Stomach (tissue), 4 donors: ENCODE measurements around the gene TSGA10.
"Not testable (repeated sequence)": the region's sequence is repeated elsewhere in the genome, so short reads cannot be mapped to it uniquely, and the experiment has no call there.

ENCODE experiments used
- CTCF ChIP-seq, 7 experiments: fragments of 450-650 bp in 4 of 7; fragments of 200-600 bp in 3 of 7; sonication (generic) in 3 of 7; IDR thresholded peaks; one replicate each; pipeline ENCODE4 v1.5.1; 2016 to 2019; ENCODE audit warnings: antibody characterized with exemption in 7 of 7, control low read depth in 2 of 7, mild to moderate bottlenecking in 1 of 7
- EP300 ChIP-seq: sonication (generic); formaldehyde crosslinking; IDR thresholded peaks from one replicate; pipeline ENCODE4 v1.6.1; 2017; ENCODE audit warnings: antibody characterized with exemption
- POLR2A ChIP-seq, 4 donors: fragments of 450-650 bp; IDR thresholded peaks; one replicate each; pipeline ENCODE4 v1.6.1; 2016; ENCODE audit warnings: antibody characterized with exemption in 4 of 4, control low read depth in 2 of 4, mild to moderate bottlenecking in 1 of 4, moderate library complexity in 1 of 4
- POLR2AphosphoS5 ChIP-seq, 3 donors: sonication (generic); formaldehyde crosslinking; IDR thresholded peaks; one replicate each; pipeline ENCODE4 v1.6.1; 2016; ENCODE audit warnings: antibody characterized with exemption in 3 of 3

- not testable (repeated sequence) for TF ChIP-seq CTCF (IDR thresholded peaks at IDR 0.05); POLR2AphosphoS5 (IDR thresholded peaks at IDR 0.05); POLR2A (IDR thresholded peaks at IDR 0.05); EP300
Measured at GRCh38 chr2:99192364-99192763, 37.6 kb upstream of the TSGA10 start.
